GM19351 (cell line): ENCODE results near the gene C1orf105.
"Not testable (repeated sequence)": the region's sequence is repeated elsewhere in the genome, so short reads cannot be mapped to it uniquely, and the experiment has no call there.

Experiments used
- ATAC-seq: cut with Tn5 transposase; IDR thresholded peaks from one replicate; pipeline ENCODE4 v1.9.1; 2021; ENCODE audit warnings: mild to moderate bottlenecking, moderate library complexity; ENCODE audit not compliant: unreplicated experiment

The C1orf105 gene

GRCh38 chr1:172420385-172420784 is at the start of gene C1orf105:
C1orf105 (plus strand) TSS chr1:172420685; CDS start chr1:172420886, 201 bp downstream.
- ATAC-seq: no peak

- not testable (repeated sequence) for ATAC-seq
Observed at GRCh38 chr1:172371646-172372045, 48.8 kb upstream of the C1orf105 start.

GRCh38 chr1:172373864-172374263 is 46.6 kb upstream of the C1orf105 start:
- no peak for ATAC-seq

GRCh38 chr1:172375211-172375631 is 45.3 kb upstream of the C1orf105 start:
- no peak for ATAC-seq

- ATAC-seq: no peak
Observed at GRCh38 chr1:172376431-172376830, 44.1 kb upstream of the C1orf105 start.

GRCh38 chr1:172377565-172377964 is 42.9 kb upstream of the C1orf105 start:
- ATAC-seq: no peak

GRCh38 chr1:172378109-172378760 is 42.2 kb upstream of the C1orf105 start:
- no peak for ATAC-seq

- ATAC-seq: peak; percentile 94
Observed at GRCh38 chr1:172380441-172381244, 39.8 kb upstream of the C1orf105 start.

- ATAC-seq: no peak
Observed at GRCh38 chr1:172381946-172382345, 38.5 kb upstream of the C1orf105 start.

GRCh38 chr1:172382406-172382805 is 38.1 kb upstream of the C1orf105 start:
- no peak for ATAC-seq

GRCh38 chr1:172382990-172383389 is 37.5 kb upstream of the C1orf105 start:
- ATAC-seq: no peak

- no peak for ATAC-seq
Observed at GRCh38 chr1:172383536-172383935, 36.9 kb upstream of the C1orf105 start.

- no peak for ATAC-seq
Observed at GRCh38 chr1:172384656-172385055, 35.8 kb upstream of the C1orf105 start.

GRCh38 chr1:172386046-172386445 is 34.4 kb upstream of the C1orf105 start:
- no peak for ATAC-seq

- ATAC-seq: no peak
Observed at GRCh38 chr1:172388490-172388889, 32.0 kb upstream of the C1orf105 start.

GRCh38 chr1:172390301-172390682 is 30.2 kb upstream of the C1orf105 start:
- ATAC-seq: no peak

- peak; percentile 61 for ATAC-seq
Observed at GRCh38 chr1:172390683-172391551, 29.6 kb upstream of the C1orf105 start.

GRCh38 chr1:172391976-172392375 is 28.5 kb upstream of the C1orf105 start:
- ATAC-seq: no peak

- ATAC-seq: no peak
Observed at GRCh38 chr1:172393354-172393753, 27.1 kb upstream of the C1orf105 start.

- peak; percentile 67 for ATAC-seq
Observed at GRCh38 chr1:172394141-172394751, 26.2 kb upstream of the C1orf105 start.

- ATAC-seq: no peak
Observed at GRCh38 chr1:172394811-172395210, 25.7 kb upstream of the C1orf105 start.
